Measurements from ENCODE around the gene ZNF780B. TPM values are rescaled to one million over a fixed set of nuclear protein-coding genes. Genes with fewer than 3 reads are reported as not detected.

ZNF780B gene
- total RNA-seq, 1 donor from 2014 or later = 27.1 TPM

DNA sequence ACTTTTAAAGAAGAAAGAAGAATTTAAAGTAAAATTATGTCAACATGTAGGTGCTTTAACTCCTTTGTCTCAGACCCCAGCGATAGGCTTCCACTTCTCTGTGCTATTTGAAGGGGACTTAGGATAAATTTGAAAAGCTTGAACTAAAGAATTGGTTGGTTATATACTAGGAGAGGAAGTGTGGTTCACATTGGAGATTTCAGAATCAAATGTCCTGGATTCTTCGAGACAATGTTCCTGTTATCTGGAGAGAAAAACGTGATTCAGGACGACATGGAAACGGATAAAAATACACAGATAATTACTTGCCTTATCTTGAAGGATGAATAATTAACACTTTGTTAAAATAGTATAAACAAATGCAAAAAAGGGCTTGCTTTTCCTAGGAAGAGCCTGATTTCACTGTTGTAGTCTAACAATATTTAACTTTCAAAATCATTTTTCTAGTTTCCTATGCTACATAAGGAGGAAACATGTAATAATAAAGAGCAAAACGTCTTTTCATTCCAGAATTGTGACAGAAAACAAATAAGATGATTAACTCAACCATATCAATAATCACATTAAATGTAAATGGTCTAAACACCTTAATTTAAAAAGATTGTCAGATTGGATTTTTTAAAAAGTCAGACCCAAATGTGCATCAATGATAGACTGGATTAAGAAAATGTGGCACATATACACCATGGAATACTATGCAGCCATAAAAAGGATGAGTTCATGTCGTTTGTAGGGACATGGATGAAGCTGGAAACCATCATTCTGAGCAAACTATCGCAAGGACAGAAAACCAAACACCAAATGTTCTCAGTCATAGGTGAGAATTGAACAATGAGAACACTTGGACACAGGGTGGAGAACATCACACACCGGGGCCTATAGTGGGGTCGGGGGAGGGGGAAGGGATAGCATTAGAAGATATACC lies 35.4 kb upstream of the ZNF780B start:
- ATAC-seq (peak in 1 of 2 donors; percentile 3), DNase-seq (no peak)
- Histone ChIP-seq H3K27me3 (ENCODE audit: low read depth) (peaks cover 9% of the 10 kb centered on the region), H3K4me1 (peaks cover 20% of the 10 kb centered on the region), H3K9me3 (no peaks in the 10 kb centered on the region), H3K4me3 (peak overlapping the region; percentile 79), H3K27ac (peak overlapping the region; percentile 96), H3K36me3 (no peaks in the 10 kb centered on the region)
- intact Hi-C loops (cut with DNase I) = no loop called here
- TF ChIP-seq, protein P1, sequence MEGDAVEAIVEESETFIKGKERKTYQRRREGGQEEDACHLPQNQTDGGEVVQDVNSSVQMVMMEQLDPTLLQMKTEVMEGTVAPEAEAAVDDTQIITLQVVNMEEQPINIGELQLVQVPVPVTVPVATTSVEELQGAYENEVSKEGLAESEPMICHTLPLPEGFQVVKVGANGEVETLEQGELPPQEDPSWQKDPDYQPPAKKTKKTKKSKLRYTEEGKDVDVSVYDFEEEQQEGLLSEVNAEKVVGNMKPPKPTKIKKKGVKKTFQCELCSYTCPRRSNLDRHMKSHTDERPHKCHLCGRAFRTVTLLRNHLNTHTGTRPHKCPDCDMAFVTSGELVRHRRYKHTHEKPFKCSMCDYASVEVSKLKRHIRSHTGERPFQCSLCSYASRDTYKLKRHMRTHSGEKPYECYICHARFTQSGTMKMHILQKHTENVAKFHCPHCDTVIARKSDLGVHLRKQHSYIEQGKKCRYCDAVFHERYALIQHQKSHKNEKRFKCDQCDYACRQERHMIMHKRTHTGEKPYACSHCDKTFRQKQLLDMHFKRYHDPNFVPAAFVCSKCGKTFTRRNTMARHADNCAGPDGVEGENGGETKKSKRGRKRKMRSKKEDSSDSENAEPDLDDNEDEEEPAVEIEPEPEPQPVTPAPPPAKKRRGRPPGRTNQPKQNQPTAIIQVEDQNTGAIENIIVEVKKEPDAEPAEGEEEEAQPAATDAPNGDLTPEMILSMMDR (IDR thresholded peaks at IDR 0.05) = no peak

DNA sequence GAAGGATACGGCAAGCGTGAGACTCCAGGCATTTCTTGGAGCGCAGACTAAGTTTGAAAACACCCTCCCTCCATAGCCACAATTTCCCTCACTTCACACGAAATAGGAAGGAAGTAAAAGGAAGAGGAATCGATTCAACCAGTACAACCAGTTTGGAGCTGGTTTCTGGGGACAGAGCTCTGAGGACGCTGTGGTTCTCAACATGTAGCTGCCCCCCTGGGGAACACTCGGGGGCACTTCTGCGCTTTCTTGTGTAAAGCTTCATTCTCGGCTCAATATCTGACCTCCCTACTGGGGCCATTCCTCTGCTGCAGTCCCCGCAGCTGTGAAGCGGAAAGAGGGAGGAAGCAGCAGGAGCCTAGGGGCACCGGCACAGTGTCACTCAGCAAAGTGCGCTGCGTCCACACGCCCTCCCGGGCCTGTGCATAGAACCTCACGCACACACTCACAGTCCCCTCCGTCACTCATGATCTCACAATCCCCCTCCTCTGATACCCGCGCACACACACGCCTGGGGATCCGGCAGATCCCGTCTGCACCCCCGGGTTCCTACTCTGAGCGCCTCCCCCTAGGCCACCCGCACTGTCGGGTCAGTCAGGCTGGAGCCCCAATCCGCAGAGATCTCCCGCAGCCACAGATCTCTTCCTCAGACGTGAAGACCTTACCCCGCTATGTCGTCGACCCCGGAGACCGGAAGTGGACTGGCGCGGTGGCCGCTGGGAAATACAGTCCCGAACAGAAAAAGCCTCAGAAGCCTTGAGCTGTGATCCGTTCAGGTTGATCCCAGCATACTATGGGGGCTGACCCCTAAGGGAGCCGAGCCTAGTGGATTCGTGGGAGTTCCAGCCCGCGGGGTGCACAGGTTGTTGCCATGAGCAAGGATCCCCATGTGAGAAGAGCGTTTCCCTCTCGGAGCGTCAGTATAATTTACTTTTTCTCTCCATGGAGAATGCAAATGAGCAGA lies 34.5 kb upstream of the ZNF780B start, which contains the start of gene ZNF780A:
ZNF780A (minus strand) TSS at position 703 of the 964 bp plus-strand sequence. CDS start 6,190 bp downstream, outside the sequence.
- intact Hi-C loops (cut with DNase I) = no loop called here
- TF ChIP-seq, protein P1 (IDR thresholded peaks at IDR 0.05) = no peak
- no peaks in the 10 kb centered on the region for H3K36me3 ChIP-seq
- no peaks in the 10 kb centered on the region for H3K9me3 ChIP-seq
- peak; percentile 84 for DNase-seq
- H3K27ac ChIP-seq = peak within 1 kb of the TSS; percentile 96
- H3K4me1 ChIP-seq = peaks cover 20% of the 10 kb centered on the region
- peak; percentile 96 to 99 for ATAC-seq
- H3K27me3 ChIP-seq (ENCODE audit: low read depth) = peaks cover 9% of the 10 kb centered on the region
- H3K4me3 ChIP-seq = peak within 1 kb of the TSS; percentile 79

DNA sequence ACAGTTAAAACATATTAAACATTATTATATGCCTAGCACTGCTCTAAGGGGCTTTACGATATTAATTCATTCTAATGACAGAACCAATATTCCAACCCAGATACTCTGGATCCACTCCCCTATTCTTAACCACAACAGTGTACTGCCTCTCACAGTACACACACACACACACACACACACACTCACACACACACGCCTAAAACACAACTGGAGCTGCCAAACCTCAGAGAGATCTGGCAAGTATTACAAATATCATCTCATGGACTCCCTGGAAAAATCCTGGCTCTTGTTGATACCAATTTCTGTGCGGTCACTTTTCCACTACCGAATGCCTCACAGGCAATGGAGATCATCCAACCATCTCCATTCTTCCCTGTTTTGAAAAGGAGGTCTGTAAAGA lies 33.4 kb upstream of the ZNF780B start:
- Histone ChIP-seq H3K27me3 (ENCODE audit: low read depth) (no peaks in the 10 kb centered on the region), H3K4me1 (peaks cover 20% of the 10 kb centered on the region), H3K27ac (no peak overlapping the region), H3K36me3 (peaks cover under 1% of the 10 kb centered on the region), H3K4me3 (peak overlapping the region; percentile 79), H3K9me3 (no peaks in the 10 kb centered on the region)
- no peak for ATAC-seq
- TF ChIP-seq, protein P1 (IDR thresholded peaks at IDR 0.05) = no peak
- intact Hi-C loops (cut with DNase I) = no loop called here
- DNase-seq = no peak

- ATAC-seq (no peak), DNase-seq (no peak)
- intact Hi-C loops (cut with DNase I) = no loop called here
- no peak overlapping the region for H3K4me3 ChIP-seq
- peaks cover 20% of the 10 kb centered on the region for H3K4me1 ChIP-seq
- H3K27me3 ChIP-seq (ENCODE audit: low read depth) = no peaks in the 10 kb centered on the region
- no peaks in the 10 kb centered on the region for H3K9me3 ChIP-seq
- no peak overlapping the region for H3K27ac ChIP-seq
- TF ChIP-seq, protein P1 (IDR thresholded peaks at IDR 0.05) = no peak
- peaks cover 11% of the 10 kb centered on the region for H3K36me3 ChIP-seq
These were observed 32.4 kb upstream of the ZNF780B start for GRCh38 chr19:40088299-40089047.

DNA sequence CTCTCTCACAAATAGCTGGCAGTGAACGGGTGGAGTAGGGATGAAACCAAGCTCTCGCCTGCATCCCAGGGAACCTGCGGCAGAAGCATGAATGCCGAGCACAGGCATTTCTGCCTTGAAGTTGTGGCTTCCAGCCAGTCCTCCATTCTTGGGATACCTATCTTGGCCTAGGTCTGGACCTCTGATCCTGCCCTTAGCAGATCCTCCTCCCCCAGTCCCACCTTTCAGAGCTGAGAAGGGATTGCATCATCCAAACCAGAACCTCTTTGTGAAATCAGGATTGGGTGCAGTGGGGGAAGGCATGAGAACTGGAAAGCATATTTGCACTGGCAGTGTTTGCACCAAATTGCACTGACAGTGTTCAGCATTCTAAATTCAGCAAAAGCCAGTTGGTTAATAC lies 28.9 kb upstream of the ZNF780B start:
- Histone ChIP-seq H3K36me3 (peaks cover 46% of the 10 kb centered on the region), H3K4me3 (no peak overlapping the region), H3K27me3 (ENCODE audit: low read depth) (no peaks in the 10 kb centered on the region), H3K27ac (no peak overlapping the region), H3K9me3 (no peaks in the 10 kb centered on the region), H3K4me1 (peaks cover 14% of the 10 kb centered on the region)
- TF ChIP-seq, protein P1 (IDR thresholded peaks at IDR 0.05) = no peak
- DNase-seq (no peak), ATAC-seq (peak; percentile 36 to 45)
- intact Hi-C loops (cut with DNase I) = no loop called here
